H1 (cell line): Measurements from ENCODE around the gene HSPA1B. TPM values are rescaled to one million over a fixed set of nuclear protein-coding genes. Genes with fewer than 3 reads are reported as not detected.

Source experiments
- CBX5 ChIP-seq: fragments of 300-800, 300-1000 bp; sonication (generic); IDR thresholded peaks from 2 replicates; pipeline ENCODE4 v1.7.1; 2016; ENCODE audit warnings: antibody characterized with exemption, low read length, low read depth
- CBX8 ChIP-seq: fragments of 300-800, 300-1000 bp; sonication (generic); IDR thresholded peaks from 2 replicates; pipeline ENCODE4 v1.7.1; 2016; ENCODE audit warnings: low read depth, low read length, borderline replicate concordance
- CHD2 ChIP-seq: IDR thresholded peaks from 2 replicates; pipeline ENCODE4 v1.6.1; 2012; ENCODE audit warnings: low read length, improper control_type of control experiment
- FOSL1 ChIP-seq: IDR thresholded peaks from 2 replicates; pipeline ENCODE4 v1.6.1; 2011; ENCODE audit warnings: mild to moderate bottlenecking, low read depth, low read length, moderate library complexity; ENCODE audit not compliant: insufficient read depth
- GABPA ChIP-seq: IDR thresholded peaks from 2 replicates; pipeline ENCODE4 v1.6.1; 2011; ENCODE audit warnings: mild to moderate bottlenecking, low read length, moderate library complexity, borderline replicate concordance; ENCODE audit not compliant: insufficient read depth
- HDAC6 ChIP-seq: IDR thresholded peaks from one replicate; pipeline ENCODE4 v1.7.1; 2012; ENCODE audit warnings: low read depth, mild to moderate bottlenecking, inconsistent platforms, low read length, moderate library complexity
- RBBP5 ChIP-seq: IDR thresholded peaks from 2 replicates; pipeline ENCODE4 v1.7.1; 2012; ENCODE audit warnings: low read depth, mild to moderate bottlenecking, inconsistent platforms, low read length, moderate library complexity, borderline replicate concordance
- RFX5 ChIP-seq: IDR thresholded peaks from 2 replicates; pipeline ENCODE4 v1.6.1; 2011; ENCODE audit warnings: low read depth, low read length, improper control_type of control experiment, borderline replicate concordance
- SIX5 ChIP-seq: IDR thresholded peaks from 2 replicates; pipeline ENCODE4 v1.6.1; 2011; ENCODE audit warnings: mild to moderate bottlenecking, low read depth, low read length
- SP4 ChIP-seq: IDR thresholded peaks from 2 replicates; pipeline ENCODE4 v1.6.1; 2012; ENCODE audit warnings: low read length, inconsistent platforms
- SRF ChIP-seq: IDR thresholded peaks from 2 replicates; pipeline ENCODE4 v1.6.1; 2011; ENCODE audit warnings: mild to moderate bottlenecking, low read depth, low read length, moderate library complexity
- SUZ12 ChIP-seq: fragments of 200-600 bp; sonication (generic); IDR thresholded peaks from 2 replicates; pipeline ENCODE4 v1.6.1; 2012; ENCODE audit warnings: mild to moderate bottlenecking, inconsistent platforms, low read length, moderate library complexity, mixed read lengths
- YY1 ChIP-seq: IDR thresholded peaks from 2 replicates; pipeline ENCODE4 v1.6.1; 2011; ENCODE audit warnings: low read depth, mild to moderate bottlenecking, low read length
- polyA plus RNA-seq, 7 experiments: library from polyadenylated mRNA; depleted of rRNA in 3 of 7; stranded (reverse) in 5 of 7; unstranded in 2 of 7; fragments of >200 nt in 5 of 7; fragments of 200-250 nt in 2 of 7; gene quantifications; 1 replicate in 5 of 7; 2 replicates in 1 of 7; 4 replicates in 1 of 7; pipeline versions ENCODE4 v1.2.1 to v1.2.3, GENCODE V29; 2011 to 2013; ENCODE audit warnings: missing spikeins in 2 of 7, mixed read lengths in 2 of 7
- total RNA-seq: library from RNA; stranded (reverse); fragmentation: NEBNext Ultra II Directional; extraction: Animal tissue kit (Norgen Biotek cat#: 25700); gene quantifications from 2 replicates; pipeline ENCODE4 v1.2.1, GENCODE V29; 2021

The HSPA1B gene
- total and polyA plus RNA-seq, 2 of the 8 experiments (the other 6 are each of a cell fraction or from before 2014, with no cell fraction given): 36.6 to 76.6 TPM

- TF ChIP-seq RBBP5 (peak; percentile 65; the same call in 1 of the 2 replicates), SUZ12 (no peak), GABPA (no peak), SP4 (peak; percentile 100), FOSL1 (no peak), CHD2 (no peak), SRF (no peak), HDAC6 (no peak), SIX5 (no peak), YY1 (peak; percentile 95), RFX5 (no peak), CBX8 (no peak), CBX5 (no peak)
Measured at GRCh38 chr6:31834367-31835250, 7.1 kb downstream of the HSPA1B start (continued).
